HG03025 (cell line): ENCODE measurements around the gene RACGAP1.

ENCODE experiments used
- ATAC-seq: cut with Tn5 transposase; IDR thresholded peaks from one replicate; pipeline ENCODE4 v1.9.1; 2021; ENCODE audit warnings: mild to moderate bottlenecking, moderate library complexity; ENCODE audit not compliant: unreplicated experiment, low FRiP score

RACGAP1 gene

GRCh38 chr12:49944718-49945117 is 80.6 kb downstream of the RACGAP1 start:
- no peak for ATAC-seq

DNA sequence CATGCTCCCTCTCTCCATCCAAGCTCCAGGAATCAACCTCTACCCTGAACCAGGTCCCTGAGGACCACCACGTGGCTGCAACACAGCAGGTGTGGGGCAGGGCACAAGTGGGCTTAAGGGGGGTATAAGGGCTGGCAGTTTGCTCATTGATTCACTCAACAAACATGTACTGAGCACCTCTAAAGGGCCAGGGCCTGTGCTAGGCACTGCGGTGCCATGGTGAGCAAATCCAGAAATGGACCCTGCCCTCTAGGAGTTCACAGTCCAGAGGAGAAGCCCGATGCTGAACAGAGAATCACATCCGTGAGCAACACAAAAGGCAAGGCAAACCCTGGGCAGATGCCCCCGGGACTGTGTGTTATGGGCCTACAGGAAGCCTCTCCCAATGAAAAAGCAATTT is 81.2 kb downstream of the RACGAP1 start:
- no peak for ATAC-seq

DNA sequence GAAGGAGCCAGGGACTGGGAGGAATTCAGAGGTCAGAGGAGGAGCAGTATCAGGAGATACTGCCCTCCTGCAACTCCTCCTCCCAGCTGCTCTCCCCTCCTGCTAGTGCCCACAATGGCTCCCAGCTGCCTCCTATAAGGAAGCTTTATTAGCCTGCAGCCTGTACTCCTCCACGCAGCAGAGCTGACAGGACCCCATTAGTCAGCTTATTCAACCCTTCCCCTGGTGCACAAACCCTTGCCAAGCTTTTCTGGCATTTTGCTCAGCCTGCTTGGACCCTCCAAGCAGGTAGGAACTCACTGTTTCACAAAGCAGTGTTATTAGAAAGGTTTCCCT is 81.7 kb downstream of the RACGAP1 start:
- no peak for ATAC-seq

- no peak for ATAC-seq
Observed at GRCh38 chr12:49942921-49943624, 82.2 kb downstream of the RACGAP1 start.

GRCh38 chr12:49942512-49942893 is 82.8 kb downstream of the RACGAP1 start:
- ATAC-seq = no peak

- no peak for ATAC-seq
Observed at GRCh38 chr12:49941556-49942511, 83.5 kb downstream of the RACGAP1 start.

DNA sequence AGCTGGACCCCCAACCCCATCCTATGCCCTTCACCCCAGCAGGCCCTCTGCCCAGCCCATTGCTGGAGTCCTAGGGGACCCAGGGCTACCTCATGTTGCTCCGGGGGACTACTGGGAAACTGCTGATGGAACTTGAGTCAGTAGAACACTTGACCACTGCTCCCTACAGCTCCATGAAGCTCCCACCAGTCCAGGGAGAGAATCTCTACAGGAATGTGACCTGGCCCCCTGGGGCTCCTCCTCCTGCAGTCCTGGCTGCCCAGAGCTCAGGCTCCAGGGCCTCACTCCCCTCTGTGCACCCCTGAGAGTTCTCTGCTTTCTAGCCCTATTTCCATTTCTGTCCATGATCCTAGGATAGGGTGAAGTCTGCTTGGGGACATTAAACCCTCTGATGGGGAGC is 85.6 kb downstream of the RACGAP1 start:
- ATAC-seq = no peak

DNA sequence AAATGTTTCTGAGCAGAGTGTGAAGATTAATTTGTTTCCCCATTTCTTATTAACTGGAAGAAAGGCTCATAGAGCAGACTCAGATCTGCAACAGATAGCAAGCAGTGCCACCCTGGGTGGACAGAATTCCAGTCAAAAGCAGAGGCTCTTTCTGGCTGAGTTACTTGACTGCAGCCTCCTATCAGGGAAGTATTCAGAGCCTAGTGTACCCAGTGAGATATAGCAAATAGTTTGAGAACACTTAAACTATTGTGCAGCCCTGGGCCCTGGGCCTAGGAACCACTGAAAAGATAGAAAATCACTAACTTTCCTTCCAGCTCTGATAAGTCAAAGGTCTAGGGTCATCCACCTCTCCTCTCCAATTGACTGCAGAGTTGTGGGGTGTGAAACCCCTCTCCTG is 86.0 kb downstream of the RACGAP1 start:
- no peak for ATAC-seq
